Jurkat, Clone E6-1 (cell line): Measurements from ENCODE around the gene NUFIP2.
"Not testable (repeated sequence)": the region's sequence is repeated elsewhere in the genome, so short reads cannot be mapped to it uniquely, and the experiment has no call there.

Source experiments
- DNase-seq: peaks from one replicate; pipeline ENCODE4 v3.0.0-alpha.2; 2011; ENCODE audit warnings: low read depth, low spot score
- H3K4me3 ChIP-seq: 2 replicates; pipeline ENCODE4 v1.5.1; 2011; ENCODE audit warnings: mild to moderate bottlenecking, low read length, control low read depth, moderate library complexity

Gene NUFIP2

DNA sequence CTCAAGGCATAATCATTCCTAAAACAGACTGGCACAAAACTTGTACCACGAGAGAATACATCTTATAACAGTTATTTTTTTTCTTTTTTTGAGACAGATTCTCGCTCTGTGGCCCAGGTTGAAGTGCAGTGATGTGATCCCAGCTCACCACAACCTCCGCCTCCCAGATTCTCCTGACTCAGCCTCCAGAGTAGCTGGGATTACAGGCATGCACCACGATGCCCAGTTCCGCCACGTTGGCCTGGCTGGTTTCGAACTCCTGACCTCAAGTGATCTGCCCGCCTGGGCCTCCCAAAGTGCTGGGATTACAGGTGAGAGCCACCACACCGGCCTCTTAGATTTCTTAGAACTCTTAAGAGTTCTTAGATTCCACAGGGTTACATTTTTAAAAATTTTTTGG lies 4.1 kb downstream of the NUFIP2 start:
- no peak overlapping the region for H3K4me3 ChIP-seq
- no peak for DNase-seq

DNA sequence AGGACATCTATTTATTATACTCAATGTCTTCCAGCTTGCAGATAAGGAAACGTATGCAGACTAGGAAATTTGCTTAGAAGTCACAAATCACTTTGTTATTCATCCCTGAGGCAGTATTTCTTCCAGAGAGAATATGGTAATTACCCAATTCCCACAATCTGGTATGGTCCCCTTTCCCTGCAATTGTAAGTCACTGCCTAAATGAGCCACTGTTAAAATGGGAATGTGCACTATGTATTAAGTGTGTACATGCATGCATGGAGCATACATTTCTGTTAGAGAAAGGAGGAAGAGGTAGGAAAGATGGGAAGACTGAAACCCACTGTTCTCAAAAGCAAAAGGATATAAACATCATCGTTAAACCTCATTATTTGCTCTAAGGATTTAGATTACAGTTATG lies 10.0 kb downstream of the NUFIP2 start:
- no peak overlapping the region for H3K4me3 ChIP-seq

DNA sequence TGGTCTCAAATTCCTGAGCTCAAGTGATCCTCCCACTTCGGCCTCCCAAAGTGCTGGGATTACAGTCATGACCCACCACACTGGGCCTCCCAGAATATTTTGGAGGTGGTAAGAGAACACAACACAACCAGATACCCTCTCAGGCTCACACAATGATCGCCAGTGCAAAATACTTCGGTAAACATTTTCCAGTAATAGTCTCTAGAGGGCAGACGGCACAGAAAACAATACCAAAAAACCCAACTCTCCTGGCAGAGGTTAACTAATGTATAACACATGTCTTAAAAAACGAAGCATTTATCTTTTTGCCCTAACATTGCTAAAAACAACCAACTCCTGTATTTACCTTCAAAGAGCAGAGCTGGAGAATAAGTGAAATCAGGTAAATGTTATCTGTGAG lies 10.5 kb downstream of the NUFIP2 start:
- no peak overlapping the region for H3K4me3 ChIP-seq
- DNase-seq: no peak

More for the DNA sequence above, 10.0 kb downstream of the NUFIP2 start:
- no peak for DNase-seq

DNA sequence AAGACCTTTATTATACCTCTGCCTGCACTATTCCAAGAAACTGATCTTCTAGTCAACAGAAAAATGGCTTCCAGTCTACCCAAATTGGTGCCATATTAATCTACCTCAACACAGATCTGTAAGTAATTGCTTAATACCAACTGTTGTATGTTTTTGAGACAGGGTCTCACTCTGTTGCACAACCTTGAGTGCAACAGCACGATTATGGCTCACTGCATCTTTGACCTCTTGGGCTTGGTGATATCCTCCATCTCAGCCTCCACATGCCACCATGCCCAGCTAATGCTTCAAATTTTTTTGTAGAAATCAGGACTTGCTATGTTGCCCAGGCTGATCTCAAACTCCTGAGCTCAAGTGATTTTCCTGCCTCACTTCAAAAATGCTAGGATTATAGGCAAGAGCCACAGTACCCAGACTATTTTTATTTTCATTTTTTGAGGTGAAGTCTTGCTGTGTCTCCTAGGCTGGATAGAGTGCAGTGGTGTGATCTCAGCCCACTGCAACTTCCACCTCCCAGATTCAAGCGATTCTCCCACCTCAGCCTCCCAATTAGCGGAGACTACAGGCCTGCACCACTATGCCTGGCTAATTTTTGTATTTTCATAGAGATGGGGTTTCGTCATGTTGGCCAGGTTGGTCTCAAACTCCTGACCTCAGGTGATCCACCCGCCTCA lies 14.4 kb downstream of the NUFIP2 start:
- no peak overlapping the region for H3K4me3 ChIP-seq
- no peak for DNase-seq

DNA sequence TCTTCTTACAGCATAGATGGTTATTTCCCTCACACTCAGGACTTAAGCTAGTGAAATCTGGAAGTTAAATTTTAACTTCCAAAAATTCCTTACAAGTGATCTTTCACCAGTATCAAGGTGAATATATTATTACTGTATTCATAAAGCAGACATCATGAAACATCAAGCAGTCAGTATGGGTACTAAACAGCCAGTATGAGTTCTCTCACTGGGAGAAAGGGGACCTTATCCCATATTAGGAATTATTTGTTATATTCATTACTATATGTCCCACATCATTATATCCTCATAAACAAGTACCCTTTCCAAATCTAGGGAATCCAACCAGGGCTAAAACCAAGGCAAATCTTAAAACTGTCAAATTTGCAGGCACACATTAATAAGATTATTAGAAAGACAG lies 15.3 kb downstream of the NUFIP2 start:
- H3K4me3 ChIP-seq: no peak overlapping the region
- no peak for DNase-seq

DNA sequence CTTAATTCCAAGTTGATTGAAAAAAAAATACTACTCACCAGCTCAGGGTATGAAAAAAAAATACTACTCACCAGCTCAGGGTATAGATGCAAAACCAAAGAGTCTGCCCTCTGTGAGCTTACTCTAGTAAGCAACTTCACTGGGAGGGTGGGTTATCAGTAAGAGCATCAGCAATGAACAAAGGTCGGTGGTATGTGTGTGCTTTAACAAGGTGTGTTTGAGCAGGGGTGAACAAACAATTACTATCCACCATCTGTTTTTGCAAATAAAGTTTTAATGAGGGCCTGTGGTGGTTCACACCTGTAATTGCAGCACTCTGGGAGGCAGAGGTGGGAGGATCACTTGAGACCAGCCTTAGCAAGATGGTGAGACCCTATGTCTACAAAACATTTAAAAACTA lies 20.0 kb downstream of the NUFIP2 start:
- H3K4me3 ChIP-seq: no peak overlapping the region
- DNase-seq: no peak

DNA sequence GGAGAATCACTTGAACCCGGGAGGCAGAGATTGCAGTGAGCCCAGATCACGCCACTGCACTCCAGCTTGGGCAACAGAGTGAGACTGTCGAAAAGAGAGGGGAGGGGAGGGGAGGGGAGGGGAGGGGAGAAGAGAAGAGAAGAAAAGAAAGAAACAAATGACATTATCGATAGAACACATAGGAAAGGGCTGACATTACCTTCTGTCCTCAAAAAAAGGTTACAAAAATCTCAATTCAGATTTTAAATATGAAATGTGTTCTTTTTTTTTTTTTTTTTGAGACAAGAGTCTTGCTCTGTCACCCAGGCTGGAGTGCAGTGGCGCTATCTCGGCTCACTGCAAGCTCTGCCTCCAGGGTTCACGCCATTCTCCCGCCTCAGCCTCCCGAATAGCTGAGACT lies 22.0 kb downstream of the NUFIP2 start:
- DNase-seq: not testable (repeated sequence)

DNA sequence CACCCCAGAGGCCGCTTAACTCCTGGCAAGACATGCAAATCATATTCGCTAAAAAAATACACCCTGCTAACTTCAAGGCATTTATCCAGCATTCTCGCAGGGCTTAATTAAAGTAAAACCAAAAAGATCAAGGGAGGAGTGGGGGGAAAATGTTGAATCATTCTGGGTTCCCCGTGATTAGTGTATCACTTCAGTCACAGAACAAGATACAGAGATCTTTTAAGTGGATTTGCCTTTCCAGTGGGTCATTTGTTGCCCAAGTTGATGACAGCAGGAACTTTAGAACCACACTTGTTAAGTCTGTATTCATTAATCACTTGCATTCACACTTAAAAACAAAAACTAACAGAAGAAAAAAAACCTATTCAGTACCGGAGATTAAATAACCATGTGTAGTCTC lies 30.0 kb downstream of the NUFIP2 start:
- no peak overlapping the region for H3K4me3 ChIP-seq
- DNase-seq: no peak

More for the DNA sequence above, 22.0 kb downstream of the NUFIP2 start:
- not testable (repeated sequence) for H3K4me3 ChIP-seq

DNA sequence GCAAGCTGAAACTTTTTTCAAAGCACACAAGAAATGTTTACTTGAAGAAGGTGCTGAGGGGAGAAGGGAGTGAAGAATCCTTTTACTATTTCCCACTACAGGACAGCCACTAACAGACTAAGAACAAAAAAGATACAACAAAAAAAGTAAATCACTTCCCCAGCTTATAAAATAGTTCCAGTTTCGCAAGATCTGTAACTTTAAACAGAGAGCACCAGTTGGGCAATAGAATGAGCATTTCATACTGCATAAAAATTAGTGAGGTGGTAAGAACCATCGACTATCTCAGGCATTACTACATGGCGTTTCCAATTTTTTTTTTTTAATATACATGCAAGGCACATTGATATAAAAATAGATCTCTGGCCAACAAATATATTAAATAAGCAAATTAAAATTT lies 36.2 kb downstream of the NUFIP2 start:
- DNase-seq: no peak
- H3K4me3 ChIP-seq: no peak overlapping the region

DNA sequence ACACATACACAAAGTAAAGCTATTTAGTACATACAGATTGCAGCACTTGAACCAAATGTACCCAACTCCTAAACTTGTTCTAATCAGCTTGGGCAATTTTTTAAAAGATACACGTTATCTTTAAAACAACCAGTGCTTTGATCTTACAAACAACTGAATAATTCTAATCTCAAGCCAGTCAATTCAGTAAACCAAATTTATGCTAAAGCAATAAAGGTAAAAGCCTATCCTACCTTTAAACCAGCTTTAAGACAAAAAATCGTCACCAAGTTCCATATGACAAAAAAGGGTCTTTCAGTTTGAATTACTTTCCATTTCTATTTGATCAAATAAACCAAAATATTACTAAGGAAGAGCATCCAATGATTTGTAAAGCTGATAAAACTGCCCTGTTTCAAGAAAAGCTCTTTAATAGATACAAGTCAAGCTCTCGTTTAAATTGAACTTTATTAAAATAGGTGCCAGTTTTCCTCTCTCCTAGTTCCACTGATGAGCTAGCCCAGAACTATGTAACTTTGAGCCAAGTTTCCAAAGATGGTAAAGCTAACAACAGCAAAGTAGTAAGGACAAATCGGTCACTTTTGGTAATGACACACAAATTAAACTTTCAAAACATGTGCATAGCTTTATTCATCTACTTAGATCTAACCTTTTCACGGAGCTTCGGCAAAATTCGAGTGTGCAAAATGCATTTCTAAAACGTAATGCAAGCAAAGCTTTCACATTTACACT lies 37.0 kb downstream of the NUFIP2 start:
- no peak overlapping the region for H3K4me3 ChIP-seq
- no peak for DNase-seq

DNA sequence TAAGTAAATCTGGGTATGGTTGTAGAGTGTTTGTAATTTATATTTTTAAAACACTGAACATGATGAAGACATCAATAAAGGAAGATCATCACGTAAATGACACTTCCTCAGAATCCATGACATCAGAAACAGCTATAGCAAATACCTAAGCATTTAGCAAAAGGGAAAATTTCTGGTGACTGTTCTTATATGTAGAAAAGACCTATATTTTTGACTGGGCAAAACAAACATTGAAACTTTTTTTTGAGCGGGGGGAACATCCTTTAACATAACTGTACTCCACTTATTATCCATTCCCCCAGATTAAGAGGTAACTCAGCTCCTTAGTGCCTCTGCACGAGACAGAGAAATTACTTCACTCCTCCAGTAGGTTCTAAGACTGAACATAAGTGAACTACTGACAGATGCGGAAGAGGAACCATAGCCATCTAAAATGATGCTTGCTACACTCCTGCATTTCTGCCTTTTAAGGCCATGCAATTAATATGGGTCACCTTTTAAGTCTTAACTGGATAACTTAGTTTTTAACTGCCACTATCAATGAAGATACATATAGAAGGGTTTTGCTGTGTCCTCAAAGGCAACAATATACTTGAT lies 37.9 kb downstream of the NUFIP2 start:
- DNase-seq: no peak

DNA sequence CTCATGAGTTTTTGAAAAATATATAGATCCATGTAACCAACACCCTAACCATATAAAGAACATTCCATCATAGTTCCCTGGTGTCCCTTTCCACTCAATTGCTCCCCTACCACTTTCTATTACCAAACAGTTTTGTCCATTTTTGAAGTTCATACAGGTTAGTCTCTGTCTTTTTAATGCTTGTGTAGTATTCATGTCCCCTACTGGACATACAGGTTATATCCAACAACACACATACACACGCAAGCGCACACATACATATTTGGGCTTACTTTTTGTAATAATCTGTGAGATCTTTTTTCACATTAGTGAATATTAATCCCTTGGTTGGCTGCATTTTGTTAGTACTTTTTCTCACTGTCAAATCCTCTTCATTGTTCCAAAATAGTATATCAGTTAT lies 40.9 kb downstream of the NUFIP2 start:
- no peak overlapping the region for H3K4me3 ChIP-seq
- DNase-seq: no peak

More for the DNA sequence above, 37.9 kb downstream of the NUFIP2 start:
- H3K4me3 ChIP-seq: no peak overlapping the region

DNA sequence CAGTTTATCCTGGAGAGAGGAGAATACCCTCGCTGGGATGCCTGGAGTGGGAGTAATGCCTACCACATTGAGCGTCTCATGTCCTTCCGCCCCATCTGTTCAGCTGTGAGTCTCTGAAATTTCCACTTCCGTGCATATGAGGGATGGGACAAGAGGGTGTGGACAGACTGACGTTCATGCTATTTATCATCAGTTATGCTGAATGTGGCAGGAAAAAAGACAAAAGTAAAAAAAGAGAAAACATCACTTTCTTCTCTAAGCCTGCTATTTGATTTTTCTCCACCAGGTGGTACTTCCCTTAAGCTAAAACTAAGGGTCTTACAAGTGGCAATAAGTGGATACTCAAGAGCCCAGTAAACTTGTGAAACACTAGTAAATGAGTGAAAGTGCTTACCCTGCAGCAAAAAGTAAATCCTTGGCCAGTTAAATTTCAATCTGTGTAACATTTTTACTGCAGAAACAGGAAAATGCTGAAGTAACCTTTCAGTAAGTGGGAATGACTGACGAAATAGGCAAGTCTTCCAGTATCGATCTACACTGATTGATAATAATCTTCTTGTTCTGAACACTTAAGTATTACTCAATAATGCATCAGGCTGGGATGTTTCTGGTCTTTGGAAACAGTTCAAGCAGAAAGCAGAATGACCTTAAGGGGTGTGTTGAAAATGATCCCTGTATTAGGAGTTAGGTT lies 41.7 kb downstream of the NUFIP2 start:
- DNase-seq: peak; percentile 35

DNA sequence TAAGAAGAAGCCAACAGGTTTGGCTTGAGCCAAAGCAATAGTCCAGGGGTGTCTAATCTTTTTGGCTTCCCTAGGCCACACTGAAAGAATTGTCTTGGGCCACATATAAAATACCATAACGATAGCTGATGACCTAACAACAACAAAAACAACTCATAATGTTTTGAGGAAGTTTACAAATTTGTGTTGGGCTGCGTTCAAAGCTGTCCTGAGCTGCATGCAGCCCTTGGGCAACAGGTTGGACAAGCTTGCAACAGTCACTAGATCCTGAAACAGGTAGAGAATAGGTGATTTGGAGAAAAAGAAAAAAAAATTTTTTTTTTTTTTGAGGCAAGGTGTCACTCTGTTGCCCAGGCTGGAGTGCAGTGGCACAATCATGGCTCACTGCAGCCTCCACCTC lies 42.8 kb downstream of the NUFIP2 start:
- no peak for DNase-seq
- no peak overlapping the region for H3K4me3 ChIP-seq

More for the DNA sequence above, 41.7 kb downstream of the NUFIP2 start:
- no peak overlapping the region for H3K4me3 ChIP-seq

DNA sequence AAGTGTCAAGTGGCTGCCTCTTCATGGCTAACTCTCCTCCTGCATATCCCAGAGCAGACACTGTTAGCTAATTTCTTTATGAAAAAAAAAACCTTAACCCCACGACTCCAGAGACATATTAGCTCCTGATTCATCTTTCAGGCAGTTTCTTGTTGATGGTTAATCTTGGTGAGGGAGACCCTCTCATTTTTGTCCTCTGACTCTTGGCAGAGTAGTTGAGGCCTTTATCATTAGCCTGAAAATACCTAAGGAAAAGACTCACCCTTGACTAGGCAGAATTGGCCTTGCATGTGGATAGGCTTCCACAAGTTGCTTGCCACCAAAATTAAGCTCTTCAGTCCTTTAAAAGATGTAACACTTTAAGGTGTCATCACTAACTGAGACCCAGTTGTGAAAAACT lies 43.3 kb downstream of the NUFIP2 start:
- H3K4me3 ChIP-seq: no peak overlapping the region
- DNase-seq: no peak

DNA sequence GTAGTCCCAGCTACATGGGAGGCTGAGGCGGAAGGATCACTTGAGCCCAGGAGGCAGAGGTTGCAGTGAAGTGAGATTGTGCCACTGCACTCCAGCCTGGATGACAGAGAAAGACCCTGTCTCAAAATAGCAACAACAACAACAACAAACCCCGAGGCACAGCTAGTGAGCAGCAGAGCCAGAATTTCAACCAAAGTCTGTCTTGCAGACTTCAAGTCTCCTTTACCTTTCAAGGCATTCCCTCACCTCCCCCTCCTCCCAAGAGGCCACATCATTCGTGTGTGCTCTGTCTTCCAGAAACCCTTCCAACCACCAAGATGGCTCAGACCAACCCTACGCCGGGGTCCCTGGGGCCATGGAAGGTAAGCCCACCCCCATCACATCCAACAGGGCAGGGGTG lies 45.1 kb downstream of the NUFIP2 start:
- H3K4me3 ChIP-seq: no peak overlapping the region
- no peak for DNase-seq

DNA sequence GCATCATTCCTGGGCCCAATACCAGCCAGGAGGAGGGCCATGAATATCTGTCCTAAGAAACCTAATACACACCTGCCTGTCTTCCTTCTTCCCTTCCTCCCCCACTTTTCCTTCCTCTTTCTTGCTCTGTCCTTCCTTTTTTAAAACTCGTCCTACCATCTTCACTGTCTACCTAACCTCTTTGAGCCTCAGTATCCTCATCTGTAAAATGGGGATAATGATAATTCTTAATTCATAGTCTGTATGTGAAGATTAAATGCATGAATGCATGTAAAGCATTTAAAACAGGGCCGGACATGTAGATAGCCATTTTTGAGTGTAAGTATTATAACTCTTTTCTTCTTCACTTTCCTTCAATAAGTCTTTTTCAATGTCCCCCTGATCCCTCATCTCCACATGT lies 46.7 kb downstream of the NUFIP2 start:
- DNase-seq: no peak
- no peak overlapping the region for H3K4me3 ChIP-seq

DNA sequence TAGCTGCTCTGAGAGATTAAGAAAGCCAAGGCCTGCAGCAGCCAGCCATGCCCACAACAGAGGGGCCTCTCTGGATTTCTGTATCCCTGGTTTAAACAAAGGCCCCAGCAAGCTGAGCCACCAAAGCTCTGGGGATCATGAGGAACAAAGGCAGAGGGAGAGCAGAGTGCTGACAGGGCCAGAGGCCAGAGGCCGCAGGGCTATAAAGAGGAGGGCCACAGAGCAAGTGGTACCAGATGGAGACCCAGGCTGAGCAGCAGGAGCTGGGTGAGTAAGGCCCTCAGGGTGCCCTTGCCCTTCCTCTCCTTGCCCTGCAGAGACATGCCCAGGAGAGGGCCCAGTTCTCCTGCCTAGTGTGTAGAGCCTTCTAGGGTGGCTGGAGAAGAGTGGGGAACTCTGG lies 47.3 kb downstream of the NUFIP2 start, which contains the start of gene CRYBA1:
CRYBA1 (plus strand) TSS at position 232 of the 400 bp plus-strand sequence; CDS start at position 237, 5 bp downstream.
- DNase-seq: no peak
- no peak within 1 kb of the TSS for H3K4me3 ChIP-seq

DNA sequence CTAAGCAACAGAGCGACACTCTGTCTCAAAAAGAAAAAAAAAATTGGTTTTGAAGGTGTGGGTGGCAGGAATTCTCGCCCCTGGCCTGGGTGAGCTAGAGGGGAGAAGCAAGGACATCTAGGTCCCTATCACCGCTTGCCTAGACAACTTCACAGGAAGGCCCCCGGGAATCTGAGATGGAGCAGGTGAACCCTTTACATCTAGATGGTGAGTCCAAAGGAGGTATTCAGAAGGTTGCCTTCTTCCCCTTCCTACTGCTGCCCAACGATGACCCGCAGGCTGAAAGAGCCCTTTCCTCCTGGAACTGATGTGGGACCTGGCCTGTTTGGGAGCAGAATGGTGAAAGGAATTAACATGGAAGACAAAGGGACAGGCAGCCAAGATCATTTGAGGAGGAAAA lies 48.5 kb downstream of the NUFIP2 start:
- H3K4me3 ChIP-seq: no peak overlapping the region
- DNase-seq: no peak

DNA sequence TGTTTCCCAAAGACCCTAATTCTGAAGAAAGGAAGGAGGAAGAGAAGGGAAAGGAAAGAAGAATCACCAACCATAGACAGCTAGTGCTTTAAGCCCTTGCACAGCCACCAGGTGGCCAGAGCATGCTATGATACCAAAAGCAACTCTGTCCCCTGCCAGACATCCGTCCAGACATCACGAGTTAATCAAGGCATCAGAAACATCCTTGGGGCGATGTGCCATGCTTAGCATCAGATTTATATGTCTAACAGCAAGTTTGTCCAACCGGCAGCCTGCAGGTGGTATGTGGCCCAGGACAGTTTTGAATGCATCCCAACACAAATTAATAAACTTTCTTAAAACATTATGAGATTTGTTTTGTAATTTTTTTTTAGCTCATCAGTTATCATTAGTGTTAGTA lies 50.2 kb downstream of the NUFIP2 start:
- DNase-seq: peak; percentile 20
- no peak overlapping the region for H3K4me3 ChIP-seq
